HG02763 (cell line): ENCODE data around the gene KIRREL3.

ENCODE experiments used
- ATAC-seq: cut with Tn5 transposase; IDR thresholded peaks from one replicate; pipeline ENCODE4 v1.9.1; 2021; ENCODE audit warnings: mild to moderate bottlenecking, moderate library complexity; ENCODE audit not compliant: unreplicated experiment

Gene KIRREL3

GRCh38 chr11:126481303-126481680 is 519.3 kb downstream of the KIRREL3 start:
- ATAC-seq, result no peak

- peak; percentile 60 for ATAC-seq
Observed at GRCh38 chr11:126480410-126481302, 519.9 kb downstream of the KIRREL3 start.

- ATAC-seq, result no peak
Observed at GRCh38 chr11:126480015-126480409, 520.6 kb downstream of the KIRREL3 start.

- no peak for ATAC-seq
Observed at GRCh38 chr11:126479178-126479930, 521.2 kb downstream of the KIRREL3 start.

DNA sequence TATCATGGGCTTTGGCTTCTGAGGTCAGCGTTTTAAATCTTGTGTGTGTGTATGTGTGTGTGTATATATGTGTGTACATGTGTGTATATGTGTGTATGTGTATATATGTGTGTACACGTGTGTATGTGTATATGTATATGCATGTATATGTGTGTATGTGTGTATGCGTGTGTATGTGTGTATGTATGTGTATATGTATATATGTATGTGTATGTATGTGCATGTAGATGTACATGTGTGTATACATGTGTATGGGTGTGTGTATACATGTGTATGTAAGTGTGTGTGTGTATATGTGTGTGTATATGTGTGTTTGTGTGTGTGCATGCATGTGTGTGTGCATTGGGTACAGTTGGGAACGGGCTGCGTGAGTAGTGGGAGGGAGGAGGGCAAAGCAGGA is 522.1 kb downstream of the KIRREL3 start:
- ATAC-seq, result no peak

DNA sequence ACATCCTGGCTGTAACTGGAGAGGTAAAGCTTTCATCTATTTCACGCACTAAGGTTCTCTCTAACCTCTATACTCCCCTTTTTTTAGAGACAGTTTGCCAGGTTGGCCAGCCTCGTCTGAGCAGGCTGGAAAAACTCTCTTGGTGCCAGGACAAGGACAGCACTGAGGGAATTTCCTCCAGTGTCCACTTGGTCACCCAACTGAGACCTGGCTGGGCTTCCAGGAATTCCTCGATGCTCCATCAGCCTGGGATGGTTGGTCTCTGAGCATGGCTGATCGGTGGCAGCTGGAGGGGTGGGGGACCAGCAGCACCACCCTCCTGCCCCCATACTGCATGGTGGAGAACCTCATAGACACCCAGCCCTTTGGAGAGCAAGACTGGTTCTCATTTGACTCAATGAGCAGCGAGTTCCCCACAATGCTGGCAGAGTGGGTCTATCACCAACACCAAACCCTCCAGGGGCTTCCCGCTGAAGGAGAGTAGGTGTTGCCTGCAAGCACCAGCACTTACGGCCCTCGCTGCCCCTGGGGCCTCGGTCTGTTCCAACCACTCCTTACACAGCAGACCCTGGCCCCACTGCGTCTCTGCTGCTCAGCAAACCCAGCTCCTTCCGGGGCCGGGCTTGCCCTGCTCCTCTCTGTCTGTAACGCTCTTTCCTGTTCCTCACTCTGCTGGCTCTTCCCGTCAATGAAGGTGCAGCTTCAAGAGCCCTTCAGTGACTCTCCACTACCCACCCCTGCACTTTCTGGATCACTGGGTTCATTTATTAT is 522.9 kb downstream of the KIRREL3 start:
- ATAC-seq, result no peak

DNA sequence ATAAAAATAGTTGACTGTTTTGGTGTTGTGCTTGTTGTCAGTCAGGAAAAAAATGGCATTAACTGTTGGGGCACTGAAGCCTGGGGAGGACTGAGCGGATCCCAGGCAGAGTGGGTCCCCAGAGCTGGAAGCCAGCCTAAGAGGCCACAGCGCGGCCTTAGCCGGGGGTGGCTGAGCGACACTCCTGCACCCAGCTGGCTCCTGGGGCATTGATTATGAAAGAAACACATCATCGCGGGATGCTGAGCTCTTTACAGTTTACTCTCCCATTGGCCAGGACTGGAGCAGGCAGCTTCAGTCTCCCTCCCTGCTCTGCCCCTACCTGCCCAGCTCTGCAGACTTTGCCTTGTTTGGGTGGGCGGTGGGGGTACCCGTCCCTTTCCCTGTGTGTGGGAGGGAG is 523.6 kb downstream of the KIRREL3 start:
- ATAC-seq, result no peak

- ATAC-seq, result no peak
Observed at GRCh38 chr11:126476266-126476924, 524.2 kb downstream of the KIRREL3 start.

DNA sequence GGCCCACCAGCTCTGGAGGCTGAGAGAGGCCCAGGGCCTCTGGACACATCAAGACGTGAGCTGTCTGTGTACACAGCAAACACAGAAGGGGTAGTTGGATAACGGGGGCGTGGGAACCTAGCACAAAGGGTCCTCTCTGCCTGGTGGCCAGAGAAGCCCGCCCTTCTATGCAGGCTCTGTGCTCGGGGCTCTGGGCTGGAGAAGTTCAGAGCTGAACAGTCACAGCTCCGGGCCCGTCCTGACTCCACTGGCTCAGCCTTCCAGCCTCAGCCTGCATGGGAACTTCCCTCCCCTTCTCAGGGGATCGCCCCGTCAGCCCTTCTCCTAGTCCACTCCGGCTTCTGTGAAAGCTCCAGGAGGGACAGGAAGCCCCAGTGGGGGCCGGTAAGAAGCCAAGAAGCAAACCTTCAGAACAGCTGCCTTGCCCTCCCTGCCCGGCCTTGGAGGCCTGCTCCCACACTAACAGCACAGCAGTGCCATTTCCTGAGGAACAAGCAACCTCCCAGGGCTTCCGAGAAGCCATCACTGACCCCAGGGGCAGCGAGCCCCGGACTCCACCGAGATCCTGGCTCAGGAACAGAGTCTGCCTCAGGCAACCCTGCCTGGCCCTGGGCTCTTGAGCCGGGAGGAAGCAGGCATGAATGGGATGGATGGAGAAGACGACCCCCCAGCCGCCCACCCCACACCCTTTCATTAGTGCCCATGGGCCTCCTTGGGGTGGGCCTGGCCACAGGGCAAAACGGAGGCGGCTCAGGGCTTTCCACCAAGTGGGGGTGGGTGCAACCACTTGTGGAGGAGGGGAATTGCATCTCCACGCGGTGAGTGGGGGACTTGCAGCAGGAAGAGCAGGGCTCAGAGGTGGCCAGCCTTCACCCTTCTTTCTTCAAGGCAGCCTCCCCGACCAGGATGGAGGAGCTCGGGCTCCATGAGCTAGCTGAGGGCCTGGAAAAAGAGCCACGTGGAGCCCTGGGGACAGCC is 525.3 kb downstream of the KIRREL3 start:
- ATAC-seq, result no peak

DNA sequence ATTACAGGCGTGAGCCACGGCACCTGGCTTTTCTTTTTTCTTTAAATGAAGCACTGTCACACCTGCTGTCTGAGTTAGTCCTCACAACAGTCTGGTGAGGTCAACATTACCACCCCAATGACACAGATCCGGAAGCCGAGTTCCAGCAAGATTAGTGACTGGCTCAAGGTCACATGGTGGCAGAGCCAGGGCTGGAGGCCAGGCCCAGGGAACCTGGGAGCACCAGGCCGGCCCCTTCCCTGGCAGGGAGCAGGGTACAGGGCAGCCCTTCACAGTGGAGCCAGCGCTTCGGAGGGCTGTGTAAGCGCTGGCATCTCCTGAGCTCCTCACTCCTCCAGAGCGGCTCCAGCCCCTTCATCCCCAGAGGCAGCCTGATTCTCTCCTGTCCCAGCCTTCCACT is 526.4 kb downstream of the KIRREL3 start:
- ATAC-seq, result no peak

- ATAC-seq, result no peak
Observed at GRCh38 chr11:126473269-126473668, 527.3 kb downstream of the KIRREL3 start.

GRCh38 chr11:126469311-126469710 is 531.3 kb downstream of the KIRREL3 start:
- ATAC-seq, result no peak

- ATAC-seq, result no peak
Observed at GRCh38 chr11:126468102-126468521, 532.5 kb downstream of the KIRREL3 start.

- ATAC-seq, result no peak
Observed at GRCh38 chr11:126467471-126467870, 533.1 kb downstream of the KIRREL3 start.

- no peak for ATAC-seq
Observed at GRCh38 chr11:126467046-126467370, 533.6 kb downstream of the KIRREL3 start.

DNA sequence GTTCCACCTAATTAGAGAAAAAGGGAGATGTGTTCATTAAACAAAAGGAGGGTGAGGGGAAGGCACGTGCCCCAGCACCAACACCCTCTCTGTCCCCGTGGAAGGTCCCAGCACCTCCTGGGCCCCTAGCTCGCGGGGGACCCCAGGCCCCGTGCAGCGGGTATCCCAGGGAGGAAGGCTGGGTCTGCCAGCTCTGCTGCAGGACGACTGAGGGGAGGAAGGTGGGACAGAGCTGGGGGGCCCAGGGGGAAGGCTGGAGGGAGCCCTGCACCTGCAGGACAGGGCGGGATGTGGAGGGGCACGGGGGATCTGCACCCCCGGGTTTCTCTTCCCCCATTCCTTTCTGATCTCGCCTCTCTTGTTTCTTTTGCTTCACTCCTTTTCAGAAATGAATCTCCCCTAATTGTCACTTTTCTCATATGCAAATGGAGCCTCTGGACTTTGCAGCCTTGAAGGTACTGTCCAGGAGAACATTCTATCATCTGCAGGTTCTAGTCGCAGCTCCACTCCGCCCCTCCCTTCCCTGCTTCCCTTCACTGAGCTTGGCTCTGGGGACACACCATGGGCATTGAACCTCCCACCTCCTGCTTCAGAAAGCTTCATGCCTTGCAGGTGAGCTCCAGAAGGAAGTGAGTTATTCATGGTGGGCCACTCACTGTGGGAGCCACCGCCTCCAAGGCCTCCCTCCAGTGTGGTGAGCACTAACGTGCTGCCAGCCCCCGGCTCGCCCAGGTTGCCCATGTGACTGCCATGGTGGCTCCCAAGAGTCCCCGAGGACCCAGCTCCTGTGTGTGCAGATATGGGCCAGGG is 534.1 kb downstream of the KIRREL3 start:
- no peak for ATAC-seq

- peak; percentile 70 for ATAC-seq
Observed at GRCh38 chr11:126465573-126466188, 534.9 kb downstream of the KIRREL3 start.

DNA sequence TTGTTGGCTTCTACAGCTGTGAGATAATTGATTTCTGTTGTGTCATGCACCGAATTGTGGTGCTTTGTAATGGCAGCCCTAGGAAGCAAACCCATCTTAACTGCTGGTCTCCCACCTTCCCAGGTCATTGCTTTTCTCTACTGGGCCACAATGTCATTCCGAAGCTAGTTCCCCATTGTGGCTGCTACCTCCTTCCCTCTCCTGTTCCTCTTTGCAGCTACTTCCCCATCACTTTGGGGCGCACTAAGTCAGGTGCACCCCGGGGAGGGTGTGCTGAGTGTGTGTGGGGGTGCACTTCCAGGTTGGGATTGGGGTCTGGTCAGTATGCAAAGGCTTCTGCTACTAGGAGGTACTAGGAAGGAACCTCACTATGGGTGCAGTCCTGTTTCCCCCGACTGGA is 535.8 kb downstream of the KIRREL3 start:
- no peak for ATAC-seq

DNA sequence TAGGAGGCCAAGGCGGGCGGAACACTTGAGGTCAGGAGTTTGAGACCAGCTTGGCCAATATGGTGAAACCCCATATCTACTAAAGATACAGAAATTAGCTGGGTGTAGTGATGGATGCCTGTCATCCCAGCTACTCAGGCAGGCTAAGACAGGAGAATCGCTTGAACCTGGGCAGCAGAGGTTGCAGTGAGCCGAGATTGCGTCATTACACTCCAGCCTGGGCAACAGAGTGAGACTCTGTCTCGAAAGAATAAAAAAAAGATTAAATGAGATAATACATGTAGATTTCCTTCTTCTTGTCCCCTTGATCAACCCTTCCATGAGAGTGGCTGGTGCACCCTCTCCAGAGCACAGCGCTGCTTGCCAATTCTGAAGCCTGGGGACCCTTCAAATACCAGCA is 538.1 kb downstream of the KIRREL3 start:
- ATAC-seq, result no peak
